ENCODE measurements around the gene CELSR2.

The CELSR2 gene

GRCh38 chr1:109252167-109252892 is 3.0 kb downstream of the CELSR2 start:
- no peak for DNase-seq

- no peak for DNase-seq
Observed at GRCh38 chr1:109252893-109253802, 3.8 kb downstream of the CELSR2 start.

- DNase-seq = no peak
Observed at GRCh38 chr1:109253803-109254620, 4.7 kb downstream of the CELSR2 start.

GRCh38 chr1:109254621-109255096 is 5.3 kb downstream of the CELSR2 start:
- DNase-seq = no peak

- DNase-seq = no peak
Observed at GRCh38 chr1:109255097-109255651, 5.8 kb downstream of the CELSR2 start.

- DNase-seq = no peak
Observed at GRCh38 chr1:109255678-109256077, 6.3 kb downstream of the CELSR2 start.

- no peak for DNase-seq
Observed at GRCh38 chr1:109256085-109256484, 6.7 kb downstream of the CELSR2 start.

GRCh38 chr1:109256971-109257681 is 7.8 kb downstream of the CELSR2 start:
- no peak for DNase-seq

GRCh38 chr1:109257682-109258421 is 8.5 kb downstream of the CELSR2 start:
- no peak for DNase-seq

GRCh38 chr1:109258481-109259466 is 9.4 kb downstream of the CELSR2 start:
- DNase-seq = no peak

- no peak for DNase-seq
Observed at GRCh38 chr1:109259674-109260557, 10.6 kb downstream of the CELSR2 start.

GRCh38 chr1:109261006-109261405 is 11.7 kb downstream of the CELSR2 start:
- no peak for DNase-seq

GRCh38 chr1:109261578-109261977 is 12.2 kb downstream of the CELSR2 start:
- no peak for DNase-seq

- DNase-seq = no peak
Observed at GRCh38 chr1:109262231-109263055, 13.1 kb downstream of the CELSR2 start.

GRCh38 chr1:109263234-109263596 is 13.9 kb downstream of the CELSR2 start:
- DNase-seq = no peak

- peak; percentile 72 for DNase-seq
Observed at GRCh38 chr1:109263597-109264378, 14.4 kb downstream of the CELSR2 start.

GRCh38 chr1:109264379-109264755 is 15.0 kb downstream of the CELSR2 start:
- DNase-seq = no peak
